BJ (cell line): ENCODE measurements around the gene ADSS1. TPM values are rescaled to one million over a fixed set of nuclear protein-coding genes. Genes with fewer than 3 reads are reported as not detected.
A peak's percentile ranks its signal among the peaks of the same experiment; 100 is the strongest.

Source experiments
- CTCF ChIA-PET: fragments of 350-600 bp; formaldehyde crosslinking; extraction: SDS; loops from one replicate; lab custom pipeline; 2021; ENCODE audit warnings: antibody characterized with exemption, inconsistent platforms; lab: Yijun Ruan, JAX
- POLR2A ChIA-PET: fragments of 300-600 bp; sonication (Branson Sonifier 250); formaldehyde crosslinking; extraction: SDS; loops from one replicate; lab custom pipeline; 2021; ENCODE audit warnings: antibody characterized with exemption; lab: Charles Lee
- DNase-seq: peaks from one replicate; pipeline ENCODE4 v3.0.0-alpha.2; 2011; ENCODE audit warnings: low read depth
- H3K27me3 ChIP-seq: 2 replicates; pipeline ENCODE4 v1.6.0; 2011; ENCODE audit warnings: low read length; ENCODE audit not compliant: control insufficient read depth, insufficient read depth
- H3K36me3 ChIP-seq: 2 replicates; pipeline ENCODE4 v1.5.1; 2011; ENCODE audit warnings: low read length; ENCODE audit not compliant: control insufficient read depth, insufficient read depth
- H3K4me3 ChIP-seq: 2 replicates; pipeline ENCODE4 v1.5.1; 2011; ENCODE audit warnings: low read depth, mild to moderate bottlenecking, control low read depth, low read length
- CTCF ChIP-seq: IDR thresholded peaks from 2 replicates; pipeline ENCODE4 v1.5.1; 2011; ENCODE audit warnings: low read depth, mild to moderate bottlenecking, control low read depth, inconsistent platforms, low read length, moderate library complexity; ENCODE audit not compliant: insufficient read depth
- polyA plus RNA-seq: library from polyadenylated mRNA; depleted of rRNA; stranded (reverse); fragments of >200 nt; gene quantifications from 2 replicates; pipeline ENCODE4 v1.2.3, GENCODE V29; 2011; rRNA removed
- small RNA-seq: library from RNA; depleted of rRNA; stranded (forward); fragments of <200 nt; gene quantifications from one replicate; pipeline ENCODE3, GENCODE V24; 2012; ENCODE audit warnings: low replicate concordance, low read depth; ENCODE audit not compliant: insufficient read length

Gene ADSS1
- polyA plus RNA-seq, 1 experiment, result 4.5 TPM

- Histone ChIP-seq H3K36me3 (peaks cover 15% of the 10 kb centered on the region), H3K4me3 (peak overlapping the region; percentile 36), H3K27me3 (no peaks in the 10 kb centered on the region)
- POLR2A ChIA-PET, result no interaction called here
- no peak for TF ChIP-seq CTCF
- CTCF ChIA-PET, result no interaction called here
- no peak for DNase-seq
These were observed 72.0 kb downstream of the ADSS1 start for GRCh38 chr14:104795781-104796686.

GRCh38 chr14:104796687-104797081 is 72.7 kb downstream of the ADSS1 start:
- no peaks in the 10 kb centered on the region for H3K27me3 ChIP-seq
- no peak for DNase-seq
- POLR2A ChIA-PET, result no interaction called here
- no peak overlapping the region for H3K4me3 ChIP-seq
- no peak for TF ChIP-seq CTCF
- peaks cover 8% of the 10 kb centered on the region for H3K36me3 ChIP-seq
- CTCF ChIA-PET, result interaction anchor here (1.4 kb wide), 1 partner anchor 28 kb away, joined by 9 read pairs; no protein-coding TSS in a partner anchor

Small RNA genes lying within 50 kb of the gene (small RNA-seq; reads per million reads assigned to genes)
- not detected for gene MIR4710

Other genes with a start within 250 kb of the ADSS1 start
- not detected in 2 replicates for gene C14orf180, start 144.5 kb upstream of the ADSS1 start, polyA plus RNA-seq
- gene TMEM179, start 119.5 kb upstream of the ADSS1 start, polyA plus RNA-seq, result 0.09 TPM in 1 of 2 replicates, not detected in the other
- 20.0 and 39.9 TPM in 2 replicates for gene INF2, start 34.6 kb upstream of the ADSS1 start, polyA plus RNA-seq
- 83.5 and 116 TPM in 2 replicates for gene SIVA1, start 28.9 kb downstream of the ADSS1 start, polyA plus RNA-seq
- 152 and 226 TPM in 2 replicates for gene AKT1, start 71.5 kb downstream of the ADSS1 start, polyA plus RNA-seq
- gene ZBTB42, start 76.9 kb downstream of the ADSS1 start, polyA plus RNA-seq, result 1.9 and 2.7 TPM in 2 replicates
- gene CEP170B, start 141.0 kb downstream of the ADSS1 start, polyA plus RNA-seq, result 5.4 and 8.0 TPM in 2 replicates
- gene PLD4, start 200.7 kb downstream of the ADSS1 start, polyA plus RNA-seq, result 0.02 and 0.05 TPM in 2 replicates